Peyer's patch (tissue), 4 donors: ENCODE results near the gene ZNF148. TPM values are rescaled to one million over a fixed set of nuclear protein-coding genes. Genes with fewer than 3 reads are reported as not detected.

Source experiments
- DNase-seq, 3 donors: peaks; one replicate each; pipeline ENCODE4 v3.0.0-alpha.2; 2017 to 2019
- H3K27ac ChIP-seq, 4 donors: fragments of 200-600 bp; sonication (generic); one replicate each; pipeline ENCODE4 v1.5.1; 2016 to 2019
- H3K27me3 ChIP-seq, 2 donors: fragments of 200-600 bp; sonication (generic); one replicate each; pipeline ENCODE4 v1.5.1; 2019
- H3K36me3 ChIP-seq, 3 donors: fragments of 200-600 bp; sonication (generic); one replicate each; pipeline ENCODE4 v1.5.1; 2016 to 2019
- H3K4me1 ChIP-seq, 4 donors: fragments of 200-600 bp; sonication (generic); one replicate each; pipeline ENCODE4 v1.5.1; 2016 to 2019
- H3K4me3 ChIP-seq, 4 donors: fragments of 200-600 bp; sonication (generic); 1 replicate in 3 of 4; 2 replicates in 1 of 4; pipeline ENCODE4 v1.5.1; 2016 to 2019; ENCODE audit warnings: mild to moderate bottlenecking in 1 of 4
- H3K9me3 ChIP-seq, 4 donors: fragments of 200-600 bp; sonication (generic); one replicate each; pipeline ENCODE4 v1.5.1; 2016 to 2019; ENCODE audit warnings: mild to moderate bottlenecking in 1 of 4
- CTCF ChIP-seq, 6 experiments: fragments of 450-650 bp in 4 of 6; fragments of 200-600 bp in 2 of 6; sonication (generic) in 1 of 6; IDR thresholded peaks; one replicate each; pipeline ENCODE4 v1.5.1; 2017 to 2019; ENCODE audit warnings: antibody characterized with exemption in 6 of 6, mild to moderate bottlenecking in 3 of 6, moderate library complexity in 1 of 6
- POLR2A ChIP-seq, 2 donors: fragments of 450-650 bp; IDR thresholded peaks; one replicate each; pipeline ENCODE4 v1.5.1; 2017; ENCODE audit warnings: antibody characterized with exemption in 2 of 2, mild to moderate bottlenecking in 2 of 2, moderate library complexity in 2 of 2
- total RNA-seq, 4 donors: library from RNA; depleted of rRNA; stranded (reverse); fragments of >200 nt; gene quantifications; one replicate each; pipeline ENCODE4 v1.1.0, GENCODE V29; 2016

The ZNF148 gene
- total RNA-seq, 4 donors from 2014 or later, result 17.7 to 48.7 (median 24.7) TPM

- Histone ChIP-seq H3K27ac (peak overlapping the region in 2 of 4 donors; percentile 20 to 57), H3K9me3 (no peaks in the 10 kb centered on the region), H3K36me3 (no peaks in the 10 kb centered on the region), H3K4me3 (peak overlapping the region; percentile 38 to 54 (median 52)), H3K27me3 (no peaks in the 10 kb centered on the region), H3K4me1 (peaks cover 0 to 8% (median 2%) of the 10 kb centered on the region in 4 donors)
- TF ChIP-seq POLR2A (IDR thresholded peaks at IDR 0.05) (no peak), CTCF (IDR thresholded peaks at IDR 0.05) (no peak)
- DNase-seq, result peak; percentile 56 to 61 (median 57)
These were observed 18.0 kb downstream of the ZNF148 start for GRCh38 chr3:125357032-125357658.

- H3K4me1 ChIP-seq, result peaks cover 0 to 8% (median 2%) of the 10 kb centered on the region in 4 donors
- H3K9me3 ChIP-seq, result no peaks in the 10 kb centered on the region
- peak overlapping the region; percentile 38 to 54 (median 52) for H3K4me3 ChIP-seq
- DNase-seq, result no peak
- TF ChIP-seq CTCF (IDR thresholded peaks at IDR 0.05) (no peak), POLR2A (IDR thresholded peaks at IDR 0.05) (no peak)
- no peaks in the 10 kb centered on the region for H3K27me3 ChIP-seq
- H3K36me3 ChIP-seq, result no peaks in the 10 kb centered on the region
- peak overlapping the region in 1 of 4 donors; percentile 20 for H3K27ac ChIP-seq
These were observed 18.7 kb downstream of the ZNF148 start for GRCh38 chr3:125356140-125357026.

GRCh38 chr3:125353659-125354058 lies 21.5 kb downstream of the ZNF148 start:
- Histone ChIP-seq H3K27ac (no peak overlapping the region), H3K4me1 (peaks cover 0 to 8% (median 0%) of the 10 kb centered on the region in 4 donors), H3K36me3 (no peaks in the 10 kb centered on the region), H3K9me3 (no peaks in the 10 kb centered on the region), H3K27me3 (no peaks in the 10 kb centered on the region), H3K4me3 (no peak overlapping the region)
- DNase-seq, result no peak
- TF ChIP-seq CTCF (IDR thresholded peaks at IDR 0.05) (no peak), POLR2A (IDR thresholded peaks at IDR 0.05) (no peak)

- TF ChIP-seq CTCF (IDR thresholded peaks at IDR 0.05) (no peak), POLR2A (IDR thresholded peaks at IDR 0.05) (no peak)
- Histone ChIP-seq H3K9me3 (no peaks in the 10 kb centered on the region), H3K27ac (no peak overlapping the region), H3K27me3 (no peaks in the 10 kb centered on the region), H3K4me1 (peaks cover 0 to 8% (median 0%) of the 10 kb centered on the region in 4 donors), H3K36me3 (no peaks in the 10 kb centered on the region), H3K4me3 (no peak overlapping the region)
- no peak for DNase-seq
These were observed 22.0 kb downstream of the ZNF148 start for GRCh38 chr3:125353128-125353527.

GRCh38 chr3:125351814-125352456 lies 23.2 kb downstream of the ZNF148 start:
- no peaks in the 10 kb centered on the region for H3K36me3 ChIP-seq
- no peaks in the 10 kb centered on the region for H3K9me3 ChIP-seq
- TF ChIP-seq CTCF (IDR thresholded peaks at IDR 0.05) (no peak), POLR2A (IDR thresholded peaks at IDR 0.05) (no peak)
- H3K4me3 ChIP-seq, result no peak overlapping the region
- peaks cover 0 to 8% (median 0%) of the 10 kb centered on the region in 4 donors for H3K4me1 ChIP-seq
- DNase-seq, result no peak
- no peak overlapping the region for H3K27ac ChIP-seq
- no peaks in the 10 kb centered on the region for H3K27me3 ChIP-seq
